Loucy (cell line): ENCODE measurements around the gene ZFY.

Experiments
- H2AFZ ChIP-seq: fragments of 200-600 bp; sonication (generic); 2 replicates; pipeline ENCODE4 v1.6.0; 2016; ENCODE audit warnings: antibody characterized with exemption, mild to moderate bottlenecking, low read length, moderate library complexity
- H3F3A ChIP-seq: fragments of 200-600 bp; 2 replicates; pipeline ENCODE4 v1.6.0; 2016; ENCODE audit warnings: antibody characterized with exemption, low read depth, mild to moderate bottlenecking
- H3K27me3 ChIP-seq: fragments of 200-600 bp; sonication (generic); 2 replicates; pipeline ENCODE4 v1.6.1; 2014; ENCODE audit warnings: low read length, mild to moderate bottlenecking; ENCODE audit not compliant: insufficient read depth, poor library complexity, severe bottlenecking
- H3K36me3 ChIP-seq: fragments of 200-600 bp; sonication (generic); 2 replicates; pipeline ENCODE4 v1.6.1; 2016; ENCODE audit warnings: low read length; ENCODE audit not compliant: insufficient read depth
- H3K4me1 ChIP-seq: fragments of 200-600 bp; sonication (generic); 2 replicates; pipeline ENCODE4 v1.5.1; 2014; ENCODE audit warnings: low read length, mild to moderate bottlenecking; ENCODE audit not compliant: insufficient read depth, poor library complexity, severe bottlenecking
- H3K4me2 ChIP-seq: fragments of 200-600 bp; sonication (generic); 2 replicates; pipeline ENCODE4 v1.6.0; 2014; ENCODE audit warnings: antibody characterized with exemption, low read length, low read depth, mild to moderate bottlenecking; ENCODE audit not compliant: poor library complexity, severe bottlenecking
- H3K4me3 ChIP-seq: fragments of 200-600 bp; sonication (generic); 2 replicates; pipeline ENCODE4 v1.5.1; 2014; ENCODE audit warnings: low read length, mild to moderate bottlenecking, mixed read lengths; ENCODE audit not compliant: poor library complexity, severe bottlenecking
- H3K79me2 ChIP-seq: fragments of 200-600 bp; sonication (generic); 2 replicates; pipeline ENCODE4 v1.6.1; 2014; ENCODE audit warnings: low read length; ENCODE audit not compliant: insufficient read depth
- H3K9ac ChIP-seq: fragments of 200-600 bp; sonication (generic); 2 replicates; pipeline ENCODE4 v1.6.0; 2014; ENCODE audit warnings: mild to moderate bottlenecking, low read depth, low read length, moderate library complexity; ENCODE audit not compliant: poor library complexity, severe bottlenecking
- H3K9me2 ChIP-seq: fragments of 200-600 bp; sonication (generic); replicated peaks from 2 replicates; pipeline ENCODE4 v1.6.1; 2016; ENCODE audit warnings: low read depth, low read length, mixed read lengths
- H3K9me3 ChIP-seq: fragments of 200-600 bp; sonication (generic); 2 replicates; pipeline ENCODE4 v1.6.1; 2014; ENCODE audit warnings: mild to moderate bottlenecking, antibody characterized with exemption, low read length, low read depth; ENCODE audit not compliant: insufficient read depth
- H4K20me1 ChIP-seq: fragments of 200-600 bp; sonication (generic); 2 replicates; pipeline ENCODE4 v1.6.0; 2014; ENCODE audit warnings: antibody characterized with exemption, low read length, mild to moderate bottlenecking; ENCODE audit not compliant: insufficient read depth, poor library complexity, severe bottlenecking
- EZH2phosphoT487 ChIP-seq: fragments of 200-600 bp; IDR thresholded peaks from 2 replicates; pipeline ENCODE4 v1.6.1; 2018; ENCODE audit warnings: antibody characterized with exemption, mild to moderate bottlenecking, moderate library complexity, borderline replicate concordance
- TF ChIP-seq, protein P1 (sequence below): fragments of 200-600 bp; sonication (generic); conservative IDR thresholded peaks from 2 replicates; pipeline ENCODE4 v1.5.1; 2014; ENCODE audit warnings: mild to moderate bottlenecking, antibody characterized with exemption, low read length

ZFY gene

DNA sequence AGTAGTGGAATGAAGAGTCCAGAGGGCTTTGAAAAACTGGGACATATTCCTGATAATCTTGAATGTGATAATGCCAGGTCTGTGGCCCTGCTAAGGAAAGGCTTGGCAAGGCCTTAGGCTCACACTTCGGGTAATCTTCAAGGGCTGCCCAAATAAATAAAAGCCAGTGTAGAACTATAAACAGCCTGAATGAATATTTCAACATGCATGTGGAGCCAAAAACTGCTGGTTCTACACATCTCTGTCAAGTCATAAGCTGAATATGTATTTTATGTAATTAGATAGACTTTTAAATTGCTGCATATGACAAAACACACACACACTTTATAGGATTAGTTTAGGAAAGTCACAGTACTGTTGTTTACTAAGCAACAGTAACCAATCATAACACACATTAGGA lies 30.4 kb downstream of the ZFY start:
- TF ChIP-seq, protein P1, sequence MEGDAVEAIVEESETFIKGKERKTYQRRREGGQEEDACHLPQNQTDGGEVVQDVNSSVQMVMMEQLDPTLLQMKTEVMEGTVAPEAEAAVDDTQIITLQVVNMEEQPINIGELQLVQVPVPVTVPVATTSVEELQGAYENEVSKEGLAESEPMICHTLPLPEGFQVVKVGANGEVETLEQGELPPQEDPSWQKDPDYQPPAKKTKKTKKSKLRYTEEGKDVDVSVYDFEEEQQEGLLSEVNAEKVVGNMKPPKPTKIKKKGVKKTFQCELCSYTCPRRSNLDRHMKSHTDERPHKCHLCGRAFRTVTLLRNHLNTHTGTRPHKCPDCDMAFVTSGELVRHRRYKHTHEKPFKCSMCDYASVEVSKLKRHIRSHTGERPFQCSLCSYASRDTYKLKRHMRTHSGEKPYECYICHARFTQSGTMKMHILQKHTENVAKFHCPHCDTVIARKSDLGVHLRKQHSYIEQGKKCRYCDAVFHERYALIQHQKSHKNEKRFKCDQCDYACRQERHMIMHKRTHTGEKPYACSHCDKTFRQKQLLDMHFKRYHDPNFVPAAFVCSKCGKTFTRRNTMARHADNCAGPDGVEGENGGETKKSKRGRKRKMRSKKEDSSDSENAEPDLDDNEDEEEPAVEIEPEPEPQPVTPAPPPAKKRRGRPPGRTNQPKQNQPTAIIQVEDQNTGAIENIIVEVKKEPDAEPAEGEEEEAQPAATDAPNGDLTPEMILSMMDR = no peak
- no peak for TF ChIP-seq EZH2phosphoT487
- no peaks in the 10 kb centered on the region for H3K27me3 ChIP-seq
- no peaks in the 10 kb centered on the region for H3K9me3 ChIP-seq
- no peak overlapping the region for H3K9ac ChIP-seq
- no peak overlapping the region for H3K4me2 ChIP-seq
- no peaks in the 10 kb centered on the region for H4K20me1 ChIP-seq
- H3K4me1 ChIP-seq = no peaks in the 10 kb centered on the region
- no peaks in the 10 kb centered on the region for H3K36me3 ChIP-seq
- no peaks in the 10 kb centered on the region for H3K9me2 ChIP-seq
- no peaks in the 10 kb centered on the region for H3F3A ChIP-seq
- no peaks in the 10 kb centered on the region for H3K79me2 ChIP-seq
- no peak overlapping the region for H2AFZ ChIP-seq
- H3K4me3 ChIP-seq = no peak overlapping the region

DNA sequence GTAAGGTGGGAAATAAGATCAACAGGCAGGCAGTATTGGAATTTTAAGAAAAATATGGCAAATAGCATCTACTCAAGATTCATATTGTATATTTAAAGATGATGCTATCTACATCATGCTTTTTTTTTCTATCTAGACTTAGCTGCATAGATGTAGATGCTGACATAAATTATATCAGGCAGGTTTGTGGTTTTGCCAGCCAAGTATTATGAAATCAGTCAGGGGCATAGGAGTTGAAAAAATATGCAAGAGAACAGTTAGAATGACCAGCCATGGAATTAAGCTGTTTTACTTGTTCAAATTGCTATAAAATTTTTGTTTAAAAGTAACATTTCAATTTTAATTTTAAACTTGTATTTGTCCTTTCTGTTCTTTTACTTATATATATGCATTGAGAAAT lies 34.4 kb downstream of the ZFY start:
- no peaks in the 10 kb centered on the region for H3K4me1 ChIP-seq
- no peaks in the 10 kb centered on the region for H3K27me3 ChIP-seq
- H3F3A ChIP-seq = no peaks in the 10 kb centered on the region
- H3K4me3 ChIP-seq = no peak overlapping the region
- no peak for TF ChIP-seq EZH2phosphoT487
- TF ChIP-seq, protein P1 = no peak
- H3K9me2 ChIP-seq = no peaks in the 10 kb centered on the region
- H3K36me3 ChIP-seq = no peaks in the 10 kb centered on the region
- H3K4me2 ChIP-seq = no peak overlapping the region
- H4K20me1 ChIP-seq = no peaks in the 10 kb centered on the region
- no peaks in the 10 kb centered on the region for H3K79me2 ChIP-seq
- no peak overlapping the region for H2AFZ ChIP-seq
- no peaks in the 10 kb centered on the region for H3K9me3 ChIP-seq
- H3K9ac ChIP-seq = no peak overlapping the region

DNA sequence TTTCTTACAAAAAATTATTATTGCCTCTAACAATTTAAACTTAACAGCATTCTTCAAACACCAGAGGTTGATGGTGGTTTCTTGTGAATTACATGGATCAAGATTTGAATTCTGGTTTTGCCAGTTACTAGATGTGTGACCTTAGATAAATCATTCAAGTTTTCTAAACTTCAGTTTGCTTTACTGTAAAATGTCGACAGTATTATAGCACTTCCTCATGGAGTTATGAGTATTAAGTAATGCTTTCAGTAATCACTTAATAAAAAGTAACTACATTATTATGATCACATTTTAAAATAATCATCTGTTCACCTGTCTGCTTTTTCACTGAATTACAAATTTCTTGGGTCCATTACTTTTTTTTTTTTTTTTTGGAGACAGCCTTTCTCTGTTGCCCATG lies 37.5 kb downstream of the ZFY start:
- Histone ChIP-seq H3F3A (no peaks in the 10 kb centered on the region), H3K36me3 (no peaks in the 10 kb centered on the region), H3K9me2 (no peaks in the 10 kb centered on the region), H3K27me3 (no peaks in the 10 kb centered on the region), H3K9me3 (no peaks in the 10 kb centered on the region), H2AFZ (no peak overlapping the region), H3K9ac (no peak overlapping the region), H3K4me1 (no peaks in the 10 kb centered on the region), H3K4me2 (no peak overlapping the region), H4K20me1 (no peaks in the 10 kb centered on the region), H3K4me3 (no peak overlapping the region), H3K79me2 (no peaks in the 10 kb centered on the region)
- TF ChIP-seq EZH2phosphoT487 = no peak
- TF ChIP-seq, protein P1 = no peak
